DOHH2 (cell line): Measurements from ENCODE around the gene RAB40B.

Experiments used
- H3F3A ChIP-seq: fragments of 200-600 bp; sonication (generic), shearing (Covaris generic); 2 replicates; pipeline ENCODE4 v1.6.0; 2016; ENCODE audit warnings: antibody characterized with exemption, mild to moderate bottlenecking; ENCODE audit not compliant: control insufficient read depth, insufficient read depth
- H3K27ac ChIP-seq: fragments of 200-600 bp; sonication (generic); 2 replicates; pipeline ENCODE4 v1.5.1; 2014; ENCODE audit warnings: low read depth, mild to moderate bottlenecking, low read length, moderate library complexity
- H3K27me3 ChIP-seq: fragments of 200-600 bp; sonication (generic); 2 replicates; pipeline ENCODE4 v1.6.1; 2014; ENCODE audit warnings: mild to moderate bottlenecking, low read length, mixed read lengths; ENCODE audit not compliant: control insufficient read depth
- H3K36me3 ChIP-seq: fragments of 200-600 bp; sonication (generic); 2 replicates; pipeline ENCODE4 v1.6.1; 2014; ENCODE audit warnings: mild to moderate bottlenecking, low read length, moderate library complexity, mixed read lengths; ENCODE audit not compliant: control insufficient read depth
- H3K4me1 ChIP-seq: fragments of 200-600 bp; sonication (generic); 2 replicates; pipeline ENCODE4 v1.6.1; 2014; ENCODE audit warnings: mild to moderate bottlenecking, low read length, mixed read lengths; ENCODE audit not compliant: control insufficient read depth
- H3K4me2 ChIP-seq: fragments of 200-600 bp; sonication (generic); 2 replicates; pipeline ENCODE4 v1.6.0; 2014; ENCODE audit warnings: mild to moderate bottlenecking, low read length, moderate library complexity
- H3K4me3 ChIP-seq: fragments of 200-600 bp; sonication (generic); 2 replicates; pipeline ENCODE4 v1.5.1; 2014; ENCODE audit warnings: mild to moderate bottlenecking, low read length, mixed read lengths
- H3K79me2 ChIP-seq: fragments of 200-600 bp; sonication (generic); 2 replicates; pipeline ENCODE4 v1.6.1; 2014; ENCODE audit warnings: mild to moderate bottlenecking, low read length, mixed read lengths; ENCODE audit not compliant: control insufficient read depth
- H3K9me2 ChIP-seq: fragments of 200-600 bp; sonication (generic); replicated peaks from 2 replicates; pipeline ENCODE4 v1.6.1; 2014; ENCODE audit warnings: mild to moderate bottlenecking, low read length, mixed read lengths; ENCODE audit not compliant: control insufficient read depth
- H3K9me3 ChIP-seq: fragments of 200-600 bp; sonication (generic); 2 replicates; pipeline ENCODE4 v1.6.1; 2014; ENCODE audit warnings: antibody characterized with exemption, low read length, mixed read lengths; ENCODE audit not compliant: control insufficient read depth, insufficient read depth
- H4K20me1 ChIP-seq: fragments of 200-600 bp; sonication (generic); 2 replicates; pipeline ENCODE4 v1.6.0; 2014; ENCODE audit warnings: low read depth, mild to moderate bottlenecking, antibody characterized with exemption, low read length, moderate library complexity; ENCODE audit not compliant: control insufficient read depth, insufficient read depth
- EZH2phosphoT487 ChIP-seq: fragments of 200-600 bp; sonication (generic); IDR thresholded peaks from 2 replicates; pipeline ENCODE4 v1.6.1; 2017; ENCODE audit warnings: borderline replicate concordance, mild to moderate bottlenecking, antibody characterized with exemption, low read length, moderate library complexity, mixed read lengths
- TF ChIP-seq, protein P1 (sequence below): fragments of 200-600 bp; sonication (generic); IDR thresholded peaks from one replicate; pipeline ENCODE4 v1.5.1; 2014; ENCODE audit warnings: antibody characterized with exemption, mild to moderate bottlenecking, low read depth, low read length; ENCODE audit not compliant: poor library complexity, severe bottlenecking

RAB40B gene

DNA sequence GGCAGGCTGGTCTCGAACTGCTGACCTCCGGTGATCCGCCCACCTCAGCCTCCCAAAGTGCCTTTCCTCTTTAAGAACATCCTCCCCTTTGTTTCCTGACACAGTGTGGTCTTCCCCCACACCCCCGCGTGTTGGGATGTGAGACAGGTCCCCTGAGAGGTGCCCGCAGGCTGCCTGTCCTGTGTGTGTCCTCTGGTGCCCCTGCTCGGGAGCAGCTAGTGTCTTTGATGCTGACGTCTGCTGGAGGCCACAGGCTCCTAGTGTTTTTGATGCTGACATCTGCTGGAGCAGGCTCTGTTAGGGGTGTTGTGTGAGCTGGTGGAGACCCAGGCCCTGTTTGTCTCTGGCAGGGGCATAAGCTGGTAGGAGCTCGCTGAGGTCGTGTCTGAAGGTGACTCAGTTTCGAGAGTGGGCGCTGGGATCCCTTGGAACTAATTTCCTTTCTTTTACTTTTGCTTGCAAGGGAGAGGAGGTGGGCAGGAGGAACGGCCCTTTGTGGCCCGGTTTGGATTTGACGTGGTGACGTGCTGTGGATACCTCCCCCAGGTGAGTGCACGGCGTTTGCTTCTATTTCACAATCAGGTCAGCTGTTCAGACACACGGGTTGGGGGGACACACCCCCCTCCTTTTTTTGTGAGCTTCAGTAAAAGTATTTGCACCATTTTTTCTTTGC is 24.0 kb upstream of the RAB40B start:
- Histone ChIP-seq H3K79me2 (peaks cover 10% of the 10 kb centered on the region), H3K27ac (no peak overlapping the region), H3K36me3 (peaks cover 49% of the 10 kb centered on the region), H3K9me2 (no peaks in the 10 kb centered on the region), H3K4me1 (peaks cover 6% of the 10 kb centered on the region), H3K9me3 (no peaks in the 10 kb centered on the region), H3K27me3 (no peaks in the 10 kb centered on the region), H3K4me3 (no peak overlapping the region), H3F3A (no peaks in the 10 kb centered on the region), H3K4me2 (no peak overlapping the region), H4K20me1 (no peaks in the 10 kb centered on the region)
- no peak for TF ChIP-seq EZH2phosphoT487
- TF ChIP-seq, protein P1, sequence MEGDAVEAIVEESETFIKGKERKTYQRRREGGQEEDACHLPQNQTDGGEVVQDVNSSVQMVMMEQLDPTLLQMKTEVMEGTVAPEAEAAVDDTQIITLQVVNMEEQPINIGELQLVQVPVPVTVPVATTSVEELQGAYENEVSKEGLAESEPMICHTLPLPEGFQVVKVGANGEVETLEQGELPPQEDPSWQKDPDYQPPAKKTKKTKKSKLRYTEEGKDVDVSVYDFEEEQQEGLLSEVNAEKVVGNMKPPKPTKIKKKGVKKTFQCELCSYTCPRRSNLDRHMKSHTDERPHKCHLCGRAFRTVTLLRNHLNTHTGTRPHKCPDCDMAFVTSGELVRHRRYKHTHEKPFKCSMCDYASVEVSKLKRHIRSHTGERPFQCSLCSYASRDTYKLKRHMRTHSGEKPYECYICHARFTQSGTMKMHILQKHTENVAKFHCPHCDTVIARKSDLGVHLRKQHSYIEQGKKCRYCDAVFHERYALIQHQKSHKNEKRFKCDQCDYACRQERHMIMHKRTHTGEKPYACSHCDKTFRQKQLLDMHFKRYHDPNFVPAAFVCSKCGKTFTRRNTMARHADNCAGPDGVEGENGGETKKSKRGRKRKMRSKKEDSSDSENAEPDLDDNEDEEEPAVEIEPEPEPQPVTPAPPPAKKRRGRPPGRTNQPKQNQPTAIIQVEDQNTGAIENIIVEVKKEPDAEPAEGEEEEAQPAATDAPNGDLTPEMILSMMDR, result no peak

DNA sequence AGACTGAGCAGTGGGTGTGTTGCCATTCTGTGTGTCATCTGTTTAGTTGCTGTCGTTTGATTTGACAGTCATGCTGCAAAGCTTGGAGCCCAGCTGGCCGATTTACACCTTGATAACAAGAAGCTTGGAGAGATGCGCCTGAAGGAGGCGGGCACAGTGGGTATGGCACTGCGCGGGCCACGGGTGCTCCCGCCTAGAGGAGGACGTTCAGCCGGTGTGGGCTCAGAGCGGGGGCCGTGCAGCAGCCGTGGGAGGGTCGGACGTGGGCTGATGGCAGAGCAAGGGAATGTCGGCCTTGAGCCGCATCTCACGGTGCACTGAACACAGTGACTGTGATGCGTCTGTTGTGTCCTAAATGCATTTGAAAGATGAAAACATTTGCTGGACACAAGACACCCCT is 21.7 kb upstream of the RAB40B start:
- Histone ChIP-seq H3K79me2 (peaks cover 19% of the 10 kb centered on the region), H3F3A (no peaks in the 10 kb centered on the region), H3K27me3 (no peaks in the 10 kb centered on the region), H3K9me2 (no peaks in the 10 kb centered on the region), H3K4me2 (no peak overlapping the region), H4K20me1 (no peaks in the 10 kb centered on the region), H3K27ac (no peak overlapping the region), H3K36me3 (peaks cover 35% of the 10 kb centered on the region), H3K4me1 (peaks cover 13% of the 10 kb centered on the region), H3K4me3 (no peak overlapping the region), H3K9me3 (no peaks in the 10 kb centered on the region)
- TF ChIP-seq, protein P1, result no peak
- no peak for TF ChIP-seq EZH2phosphoT487

DNA sequence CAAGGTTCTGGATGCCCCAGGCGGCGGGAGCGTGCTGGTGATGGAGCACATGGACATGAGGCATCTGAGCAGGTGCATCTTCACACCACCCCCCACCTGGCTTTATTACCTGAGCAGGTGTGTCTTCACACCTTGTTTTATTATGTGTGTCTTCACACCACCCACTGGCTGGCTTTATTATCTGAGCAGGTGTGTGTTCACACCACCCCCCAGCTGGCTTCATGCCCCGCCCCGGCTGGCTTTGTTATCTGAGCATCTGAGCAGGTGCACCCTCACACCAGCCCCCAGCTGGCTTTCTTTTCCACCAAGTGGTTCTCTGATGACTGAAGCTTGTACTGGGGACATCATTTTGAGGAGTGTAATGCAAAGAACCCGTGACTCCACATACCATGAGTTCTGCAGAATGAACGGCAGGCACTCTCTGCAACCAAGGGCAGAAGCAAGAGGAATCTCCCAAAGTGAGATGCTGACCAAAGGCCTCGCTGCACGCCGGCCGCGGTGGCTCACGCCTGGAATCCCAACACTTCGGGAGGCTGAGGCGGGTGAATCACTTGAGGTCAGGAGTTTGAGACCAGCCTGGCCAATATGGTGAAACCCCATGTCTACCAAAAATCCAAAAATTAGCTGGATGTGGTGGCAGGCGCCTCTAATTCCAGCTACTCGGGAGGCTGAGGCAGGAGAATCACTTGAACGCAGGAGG is 20.6 kb upstream of the RAB40B start:
- H4K20me1 ChIP-seq, result no peaks in the 10 kb centered on the region
- H3K4me3 ChIP-seq, result no peak overlapping the region
- peaks cover 19% of the 10 kb centered on the region for H3K79me2 ChIP-seq
- H3K4me1 ChIP-seq, result peaks cover 13% of the 10 kb centered on the region
- H3K9me2 ChIP-seq, result no peaks in the 10 kb centered on the region
- no peak overlapping the region for H3K4me2 ChIP-seq
- TF ChIP-seq EZH2phosphoT487, result no peak
- TF ChIP-seq, protein P1, result no peak
- no peaks in the 10 kb centered on the region for H3F3A ChIP-seq
- H3K36me3 ChIP-seq, result peaks cover 35% of the 10 kb centered on the region
- no peak overlapping the region for H3K27ac ChIP-seq
- no peaks in the 10 kb centered on the region for H3K27me3 ChIP-seq
- no peaks in the 10 kb centered on the region for H3K9me3 ChIP-seq
